Thyroid gland (tissue), 4 donors: ENCODE data around the gene LZTS2.

Experiments used
- POLR2A ChIP-seq, 2 donors: fragments of 450-650 bp; IDR thresholded peaks; one replicate each; pipeline ENCODE4 v1.6.1; 2017; ENCODE audit warnings: antibody characterized with exemption in 2 of 2, mild to moderate bottlenecking in 2 of 2, moderate library complexity in 1 of 2
- TF ChIP-seq, protein P1 (sequence below), 6 experiments: fragments of 200-600 bp in 3 of 6; fragments of 450-650 bp in 3 of 6; sonication (generic) in 3 of 6; IDR thresholded peaks; one replicate each; pipeline ENCODE4 v1.5.1; 2016 to 2019; ENCODE audit warnings: antibody characterized with exemption in 6 of 6, mild to moderate bottlenecking in 2 of 6, inconsistent platforms in 1 of 6, moderate library complexity in 1 of 6

DNA sequence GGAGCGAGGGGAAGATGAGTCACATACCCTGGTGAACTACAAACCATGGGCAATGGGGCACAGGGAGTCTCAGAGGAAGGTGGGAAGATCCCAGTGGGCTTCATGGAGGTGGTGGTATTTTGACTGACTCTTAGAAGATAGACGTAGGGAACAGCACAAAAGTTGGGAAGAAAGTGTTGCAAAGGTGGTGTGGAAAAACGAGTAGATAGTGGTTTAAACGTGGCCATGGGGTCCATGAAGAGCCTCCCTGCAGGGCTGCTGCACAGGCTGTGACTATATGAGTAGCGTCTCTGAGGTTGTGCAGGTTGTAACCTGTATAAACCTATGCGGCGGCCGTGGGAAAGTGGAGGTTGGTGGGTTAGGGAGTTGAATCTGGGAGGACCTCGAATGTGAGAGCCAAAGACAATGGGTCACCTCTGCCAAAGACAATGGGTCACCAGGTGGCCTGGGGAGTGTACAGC, 13.8 kb downstream of the LZTS2 start:
- TF ChIP-seq, protein P1, sequence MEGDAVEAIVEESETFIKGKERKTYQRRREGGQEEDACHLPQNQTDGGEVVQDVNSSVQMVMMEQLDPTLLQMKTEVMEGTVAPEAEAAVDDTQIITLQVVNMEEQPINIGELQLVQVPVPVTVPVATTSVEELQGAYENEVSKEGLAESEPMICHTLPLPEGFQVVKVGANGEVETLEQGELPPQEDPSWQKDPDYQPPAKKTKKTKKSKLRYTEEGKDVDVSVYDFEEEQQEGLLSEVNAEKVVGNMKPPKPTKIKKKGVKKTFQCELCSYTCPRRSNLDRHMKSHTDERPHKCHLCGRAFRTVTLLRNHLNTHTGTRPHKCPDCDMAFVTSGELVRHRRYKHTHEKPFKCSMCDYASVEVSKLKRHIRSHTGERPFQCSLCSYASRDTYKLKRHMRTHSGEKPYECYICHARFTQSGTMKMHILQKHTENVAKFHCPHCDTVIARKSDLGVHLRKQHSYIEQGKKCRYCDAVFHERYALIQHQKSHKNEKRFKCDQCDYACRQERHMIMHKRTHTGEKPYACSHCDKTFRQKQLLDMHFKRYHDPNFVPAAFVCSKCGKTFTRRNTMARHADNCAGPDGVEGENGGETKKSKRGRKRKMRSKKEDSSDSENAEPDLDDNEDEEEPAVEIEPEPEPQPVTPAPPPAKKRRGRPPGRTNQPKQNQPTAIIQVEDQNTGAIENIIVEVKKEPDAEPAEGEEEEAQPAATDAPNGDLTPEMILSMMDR (IDR thresholded peaks at IDR 0.05): no peak
- TF ChIP-seq POLR2A (IDR thresholded peaks at IDR 0.05): no peak
